Activated T-cell treated with anti-CD3 and anti-CD28 coated beads for 4 hours (primary cell): ENCODE data around the gene LHFPL6.

Experiments
- DNase-seq: peaks from one replicate; pipeline ENCODE4 v3.0.0-alpha.2; 2020

The LHFPL6 gene

DNA sequence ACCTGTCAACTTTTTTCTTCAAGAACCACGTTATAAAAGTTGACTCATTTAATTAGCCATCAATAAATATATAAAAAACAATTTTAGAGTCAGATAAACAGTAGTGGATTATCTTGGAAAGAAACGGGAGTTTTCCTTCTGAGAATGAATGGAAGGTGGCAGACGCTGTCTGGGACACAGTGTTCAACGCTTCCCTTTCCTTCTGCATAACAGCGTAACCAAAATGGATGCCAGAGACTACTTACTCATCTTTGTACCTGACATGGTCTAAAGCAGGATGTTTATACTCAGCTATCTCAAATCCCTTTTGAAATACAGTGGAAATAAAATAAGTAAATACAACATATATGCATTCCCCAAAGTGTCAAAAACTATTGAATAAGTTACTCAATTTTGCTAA is 195.2 kb downstream of the LHFPL6 start:
- no peak for DNase-seq

- no peak for DNase-seq
These were observed 195.9 kb downstream of the LHFPL6 start for GRCh38 chr13:39407138-39407537.

DNA sequence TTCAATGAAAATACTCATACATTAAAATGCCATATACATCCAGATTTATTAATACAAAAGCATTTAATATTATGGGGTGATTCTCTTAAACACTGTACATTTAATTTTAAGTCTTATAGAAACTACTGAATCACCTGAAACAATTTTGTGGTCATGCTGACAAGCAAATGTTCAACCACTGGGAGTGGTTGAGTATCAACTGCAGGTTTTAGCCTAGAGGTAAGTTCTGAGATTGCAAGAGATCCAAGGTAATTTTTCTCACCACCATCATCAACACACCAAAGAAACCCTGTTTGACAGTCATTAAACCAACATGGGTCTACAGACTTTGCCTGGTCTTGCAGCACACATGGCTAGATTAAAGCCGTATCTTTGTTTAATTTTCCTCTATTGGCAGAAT is 196.3 kb downstream of the LHFPL6 start:
- no peak for DNase-seq

- DNase-seq: no peak
These were observed 197.3 kb downstream of the LHFPL6 start for GRCh38 chr13:39405596-39406205.

GRCh38 chr13:39405107-39405506 is 197.9 kb downstream of the LHFPL6 start:
- no peak for DNase-seq

GRCh38 chr13:39403106-39403505 is 199.9 kb downstream of the LHFPL6 start:
- DNase-seq: no peak

GRCh38 chr13:39402221-39402970 is 200.6 kb downstream of the LHFPL6 start:
- DNase-seq: no peak

DNA sequence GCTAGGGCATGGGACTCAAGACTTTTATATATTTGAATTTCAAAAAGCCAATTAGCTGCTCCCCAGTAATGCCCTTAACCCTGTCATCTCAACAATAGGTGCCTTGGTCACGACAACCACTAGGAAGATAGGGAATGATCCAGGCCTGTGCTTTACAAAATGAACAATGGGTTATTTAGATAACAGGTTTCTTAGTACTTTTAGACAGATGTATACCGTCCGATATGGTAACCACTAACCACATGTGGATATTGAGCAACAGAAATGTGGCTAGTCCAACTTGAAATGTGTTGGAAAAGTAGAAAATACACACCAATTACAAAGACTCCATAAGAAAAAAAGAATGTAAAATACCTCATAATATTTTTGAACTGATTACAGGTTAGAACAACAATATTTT is 201.2 kb downstream of the LHFPL6 start:
- DNase-seq: no peak

GRCh38 chr13:39401046-39401705 is 201.8 kb downstream of the LHFPL6 start:
- DNase-seq: no peak

GRCh38 chr13:39399102-39399501 is 203.9 kb downstream of the LHFPL6 start:
- no peak for DNase-seq

DNA sequence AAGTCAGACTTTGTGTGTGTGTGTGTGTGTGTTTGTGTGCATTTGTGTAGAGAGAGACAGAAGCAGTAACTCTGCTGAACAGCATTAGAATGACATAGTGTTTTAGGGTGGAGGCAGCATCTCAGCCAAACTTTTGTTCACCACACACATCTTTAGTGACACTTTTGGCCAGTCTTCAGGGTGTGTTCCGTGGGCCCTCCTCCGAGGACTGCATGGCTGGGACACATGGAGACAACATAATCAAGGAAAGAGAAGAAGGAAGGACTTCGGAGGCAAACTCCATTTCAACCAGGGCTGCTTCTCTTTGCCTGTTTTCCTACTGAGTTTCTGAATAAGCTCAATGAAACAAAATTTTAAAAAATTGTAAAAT is 205.1 kb downstream of the LHFPL6 start:
- DNase-seq: no peak

DNA sequence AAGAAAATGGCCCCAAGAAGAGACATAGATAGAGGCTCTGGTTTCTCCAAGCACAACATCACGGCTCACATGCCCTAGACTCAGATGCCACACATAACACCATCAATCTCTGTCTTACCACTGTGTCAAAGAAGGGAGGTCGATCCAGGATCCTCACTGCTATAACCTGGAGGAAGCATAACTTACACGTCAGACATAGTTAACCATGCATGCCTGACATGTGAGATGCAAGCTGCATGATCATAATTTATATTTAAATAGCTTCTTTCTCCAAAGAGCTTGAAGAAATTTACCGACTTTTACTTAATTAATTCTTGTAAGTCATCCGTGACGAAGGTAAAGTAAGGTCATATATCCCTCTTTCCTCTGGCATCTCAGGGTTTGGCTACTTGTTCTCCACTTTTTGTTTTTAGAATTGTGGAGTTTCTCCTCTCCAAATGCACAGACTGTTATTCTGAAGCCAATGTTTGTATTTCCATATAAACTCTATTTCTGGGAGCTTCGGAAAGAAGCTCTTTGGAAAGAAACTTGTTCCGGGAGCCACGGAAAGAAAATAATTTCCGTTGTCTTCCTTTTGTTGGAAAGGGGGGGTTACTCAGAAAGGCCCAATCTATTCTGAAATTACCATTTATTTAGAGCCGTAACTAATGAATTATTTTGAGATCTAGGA is 205.6 kb downstream of the LHFPL6 start:
- no peak for DNase-seq

DNA sequence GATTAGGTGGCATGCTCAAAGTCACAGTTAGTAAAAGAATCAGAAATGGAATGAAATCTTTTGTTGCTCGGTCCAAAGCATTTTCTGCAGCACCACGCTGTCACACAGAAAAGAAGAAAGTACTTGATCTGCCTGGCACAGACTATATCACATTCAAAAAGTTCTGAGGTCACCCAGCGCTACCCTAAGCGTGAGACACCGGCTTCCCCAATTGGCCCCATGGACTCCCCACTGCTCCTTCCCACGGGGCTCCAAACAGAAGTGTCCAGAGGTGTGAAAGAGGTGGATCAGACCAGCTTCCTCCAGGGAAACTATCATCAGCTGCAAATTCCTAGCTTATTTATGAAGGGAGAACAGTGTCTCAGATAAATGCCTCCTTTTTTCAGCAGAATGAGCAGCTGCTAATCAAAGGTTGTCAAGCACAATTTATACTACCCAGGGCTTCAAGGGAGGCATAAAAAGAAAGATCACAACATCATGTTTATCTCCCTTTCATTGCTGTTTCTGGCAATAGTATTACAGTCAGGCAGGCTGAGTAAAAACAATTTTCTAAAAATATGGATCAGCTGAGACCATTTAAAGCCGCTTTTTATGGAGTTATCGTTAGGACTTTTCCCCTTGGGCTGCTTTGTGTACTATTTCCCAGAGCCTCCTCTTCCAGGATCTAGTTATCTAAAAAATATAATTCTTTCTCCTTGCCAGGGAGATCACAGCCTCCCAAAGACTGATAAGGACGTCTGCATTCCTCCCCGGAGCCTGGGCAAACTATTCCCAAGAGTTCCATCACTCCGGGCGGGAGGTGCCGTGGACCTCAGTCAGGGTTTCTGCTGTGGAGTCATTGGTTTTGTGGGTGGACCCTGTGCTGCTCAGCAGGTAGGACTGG is 208.0 kb downstream of the LHFPL6 start:
- no peak for DNase-seq

DNA sequence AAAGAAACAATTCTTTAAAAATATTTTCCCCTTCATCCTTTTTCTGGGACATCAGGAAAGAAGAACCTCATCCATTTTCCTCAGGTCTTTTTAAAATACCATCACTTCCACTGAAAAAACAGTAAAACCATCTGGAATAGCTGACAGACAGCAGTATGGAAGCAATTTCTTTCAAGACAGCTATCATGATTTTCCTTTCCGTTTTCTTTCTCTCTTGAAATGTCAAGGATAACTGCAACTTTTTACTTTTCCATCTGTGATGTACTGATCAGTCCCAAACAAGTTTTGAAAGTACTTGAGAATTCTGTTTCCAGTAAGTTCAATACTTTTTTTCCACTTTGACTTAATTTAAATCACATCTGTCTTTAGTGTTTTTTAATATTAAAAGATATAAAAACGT is 211.2 kb downstream of the LHFPL6 start:
- DNase-seq: no peak

DNA sequence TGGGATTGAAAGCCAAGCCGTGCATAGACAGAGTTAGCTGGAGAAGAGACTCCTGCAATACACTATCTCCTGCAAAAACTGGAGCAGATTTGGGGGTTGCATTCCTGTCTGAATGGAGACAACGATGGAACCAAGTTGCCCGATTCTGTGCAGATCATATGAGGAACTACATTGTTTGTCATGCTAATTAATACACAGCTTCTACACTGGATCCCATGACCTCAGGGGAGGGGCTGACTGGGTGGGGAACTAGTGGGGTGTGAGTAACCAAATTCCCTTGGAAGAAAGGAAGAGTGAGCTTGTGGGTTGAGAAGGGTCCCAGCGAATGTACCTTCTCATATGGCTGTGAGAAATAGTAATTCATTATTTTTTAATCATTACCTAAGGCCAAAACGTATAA is 214.0 kb downstream of the LHFPL6 start:
- no peak for DNase-seq

GRCh38 chr13:39385621-39386231 is 217.3 kb downstream of the LHFPL6 start:
- DNase-seq: no peak

GRCh38 chr13:39385154-39385553 is 217.8 kb downstream of the LHFPL6 start:
- no peak for DNase-seq

DNA sequence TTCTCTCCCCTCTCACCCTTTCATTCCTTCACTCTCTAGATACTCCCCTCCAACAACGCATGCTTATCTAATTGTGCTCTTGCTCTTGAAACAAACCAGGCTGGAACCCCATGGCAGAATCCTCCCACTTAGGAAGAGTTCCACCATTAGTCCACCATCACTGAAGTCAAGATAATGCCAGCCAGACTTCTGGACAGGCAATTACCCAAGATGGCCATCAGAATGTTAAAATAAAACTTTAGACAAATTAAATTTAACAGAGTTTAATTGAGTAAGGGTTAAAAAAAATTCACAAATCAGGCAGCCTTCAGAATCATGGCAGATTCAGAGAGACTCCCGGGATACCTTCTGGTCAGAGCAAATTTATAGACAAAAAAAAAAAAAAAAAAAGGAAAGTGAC is 221.5 kb downstream of the LHFPL6 start:
- no peak for DNase-seq

GRCh38 chr13:39379667-39380655 is 223.0 kb downstream of the LHFPL6 start:
- no peak for DNase-seq

GRCh38 chr13:39379118-39379517 is 223.9 kb downstream of the LHFPL6 start:
- no peak for DNase-seq

- DNase-seq: no peak
These were observed 224.7 kb downstream of the LHFPL6 start for GRCh38 chr13:39378306-39378705.
